Mammary epithelial cell (primary cell): ENCODE results near the gene MNT.

Experiments used
- CTCF ChIP-seq, 2 donors: IDR thresholded peaks in 1 of 2; conservative IDR thresholded peaks in 1 of 2; 2 replicates each; pipeline ENCODE4 v1.5.1; 2011 to 2012; ENCODE audit warnings: inconsistent platforms in 2 of 2, low read length in 2 of 2, mild to moderate bottlenecking in 2 of 2, control low read depth in 1 of 2, low read depth in 1 of 2; ENCODE audit not compliant: insufficient read depth in 1 of 2; ENCODE audit errors: extremely low read depth in 1 of 2
- EZH2 ChIP-seq: IDR thresholded peaks from 2 replicates; pipeline ENCODE4 v1.6.1; 2012; ENCODE audit warnings: low read length, inconsistent platforms, borderline replicate concordance

GRCh38 chr17:2433696-2434095, 32.8 kb upstream of the MNT start:
- TF ChIP-seq CTCF (conservative IDR thresholded peaks at IDR 0.05 in 1 of 2, IDR thresholded peaks at IDR 0.05 in 1 of 2; ENCODE audit: extremely low read depth in 1 of 2, insufficient read depth in 1 of 2, low read depth in 1 of 2, low read length in 2 of 2): no peak
- no peak for TF ChIP-seq EZH2
